ENCODE measurements around the gene ARHGAP12.

ARHGAP12 gene

GRCh38 chr10:31765541-31765940, 163.1 kb downstream of the ARHGAP12 start:
- no peak for TF ChIP-seq CTCF (conservative IDR thresholded peaks at IDR 0.05; ENCODE audit: control insufficient read depth, insufficient read depth, low read depth, low read length)
- no peak for DNase-seq (ENCODE audit: low read depth)
- no peak overlapping the region for H3K4me3 ChIP-seq (ENCODE audit: control insufficient read depth, low read depth, low read length)

GRCh38 chr10:31762316-31762715, 166.3 kb downstream of the ARHGAP12 start:
- TF ChIP-seq CTCF (conservative IDR thresholded peaks at IDR 0.05; ENCODE audit: control insufficient read depth, insufficient read depth, low read depth, low read length), result no peak
- no peak overlapping the region for H3K4me3 ChIP-seq (ENCODE audit: control insufficient read depth, low read depth, low read length)
- DNase-seq (ENCODE audit: low read depth), result no peak

DNA sequence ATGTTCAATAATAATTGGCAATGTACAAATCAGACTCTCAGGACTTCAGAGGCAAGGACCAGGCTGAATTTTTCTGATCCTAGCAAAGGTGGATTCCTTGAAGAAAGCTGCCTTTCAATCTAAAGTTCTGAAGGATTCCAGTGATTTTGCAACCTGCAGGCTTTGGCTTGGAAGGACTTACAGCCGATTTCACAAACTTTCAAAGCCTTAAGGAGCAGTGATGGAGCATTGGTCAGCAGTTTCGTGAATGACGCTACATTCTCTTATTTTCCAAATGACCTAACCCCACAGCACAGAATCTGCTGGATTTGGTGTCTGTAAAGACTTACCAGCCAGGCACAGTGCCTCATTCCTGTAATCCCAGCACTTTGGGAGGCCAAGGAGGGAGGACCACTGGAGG, 167.5 kb downstream of the ARHGAP12 start:
- TF ChIP-seq CTCF (conservative IDR thresholded peaks at IDR 0.05; ENCODE audit: control insufficient read depth, insufficient read depth, low read depth, low read length), result no peak
- DNase-seq (ENCODE audit: low read depth), result peak; percentile 77
- H3K4me3 ChIP-seq (ENCODE audit: control insufficient read depth, low read depth, low read length), result no peak overlapping the region

DNA sequence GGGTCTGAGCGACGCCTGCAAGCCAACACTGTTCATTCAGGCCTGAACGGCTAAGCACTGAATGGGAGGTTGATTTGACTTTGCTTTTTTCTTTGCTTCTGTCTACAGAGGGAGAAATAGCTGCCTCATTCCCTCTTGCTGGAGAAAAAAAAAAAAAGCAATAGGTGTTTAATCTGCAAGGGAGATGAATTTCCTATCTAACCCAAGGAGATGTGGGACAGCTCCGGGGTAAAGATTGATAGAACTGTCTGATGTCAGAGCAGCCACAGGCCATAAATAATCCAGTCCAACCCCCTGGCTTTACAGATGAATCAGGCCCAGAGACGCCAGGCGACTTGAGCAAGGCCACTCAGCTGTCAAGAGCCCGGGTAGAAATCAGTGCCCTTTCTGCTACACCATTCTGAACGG, 168.0 kb downstream of the ARHGAP12 start:
- no peak overlapping the region for H3K4me3 ChIP-seq (ENCODE audit: control insufficient read depth, low read depth, low read length)
- no peak for DNase-seq (ENCODE audit: low read depth)
- TF ChIP-seq CTCF (conservative IDR thresholded peaks at IDR 0.05; ENCODE audit: control insufficient read depth, insufficient read depth, low read depth, low read length), result no peak

DNA sequence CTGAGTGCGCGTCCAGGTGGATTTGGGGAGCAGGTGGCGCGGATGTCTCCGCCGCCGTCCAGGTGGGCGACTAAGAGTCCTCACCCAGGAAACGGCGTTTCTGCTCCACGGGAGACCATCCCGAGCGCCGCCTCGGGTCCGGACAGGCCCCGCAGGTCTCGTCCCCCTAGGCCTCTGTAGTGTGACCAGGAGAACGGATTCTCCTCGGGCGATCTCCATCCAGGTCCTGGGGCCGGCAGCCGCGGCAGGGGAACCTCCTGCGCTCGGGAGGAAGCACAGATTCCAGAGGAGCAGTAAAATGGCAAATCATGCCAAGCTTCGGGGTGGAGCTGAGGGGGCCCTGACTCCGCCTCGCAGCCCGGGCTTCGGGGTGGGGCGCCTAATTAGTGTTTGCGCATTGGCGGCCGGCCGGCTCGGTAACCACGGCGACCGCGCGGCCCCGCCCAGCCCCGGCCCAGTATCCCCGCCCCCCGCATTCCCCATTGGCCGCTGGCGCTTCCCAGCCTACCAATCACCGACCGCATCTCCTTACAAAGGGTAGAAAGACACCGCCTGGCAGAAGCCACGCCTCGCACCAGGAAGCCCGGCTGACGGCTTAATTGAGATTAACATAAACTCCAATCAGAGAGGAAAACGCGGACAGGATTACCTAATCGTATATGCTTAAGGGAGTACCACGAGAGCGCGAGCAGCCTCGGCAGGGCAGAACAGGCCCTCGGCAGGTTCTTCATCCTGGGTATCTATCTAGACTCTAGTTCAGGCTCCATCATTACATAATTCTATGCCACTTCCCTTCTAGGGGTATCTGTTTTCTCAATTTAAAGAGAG, 168.6 kb downstream of the ARHGAP12 start:
- no peak for TF ChIP-seq CTCF (conservative IDR thresholded peaks at IDR 0.05; ENCODE audit: control insufficient read depth, insufficient read depth, low read depth, low read length)
- H3K4me3 ChIP-seq (ENCODE audit: control insufficient read depth, low read depth, low read length), result peak overlapping the region; percentile 83
- DNase-seq (ENCODE audit: low read depth), result peak; percentile 97

DNA sequence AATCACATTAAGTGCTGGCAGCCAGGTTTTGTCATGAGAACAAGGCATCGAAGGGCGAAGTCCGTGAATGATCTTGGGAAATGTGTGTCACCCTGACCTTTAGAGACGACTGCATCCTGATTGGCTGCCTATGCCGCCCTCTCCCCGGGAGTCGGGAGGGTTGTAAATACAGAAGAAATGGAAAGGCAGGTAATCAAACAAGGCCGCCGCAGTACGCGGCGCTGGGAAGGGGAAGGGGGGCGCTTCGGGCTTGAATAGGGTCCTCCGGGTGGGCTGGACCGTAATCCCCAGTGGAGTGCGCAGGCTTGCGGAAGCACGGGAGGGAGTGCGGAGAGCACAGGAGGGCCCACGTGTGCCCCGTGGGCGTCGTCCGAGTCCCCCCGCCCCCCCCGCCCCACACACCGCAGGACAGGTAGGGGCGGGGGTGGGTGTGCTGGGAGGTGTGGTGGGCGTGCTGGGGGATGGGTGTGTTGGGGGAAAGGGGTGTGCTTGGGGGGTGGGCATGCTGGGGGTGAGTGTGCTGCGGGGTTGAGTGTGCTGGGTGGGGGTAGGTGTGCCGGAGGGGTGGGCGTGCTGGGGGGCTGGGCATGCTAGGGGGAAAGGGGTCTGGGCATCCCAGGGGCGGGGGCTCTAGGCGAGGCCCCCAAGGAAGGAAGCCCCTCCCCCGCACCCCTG, 169.4 kb downstream of the ARHGAP12 start:
- peak; percentile 69 for DNase-seq (ENCODE audit: low read depth)
- TF ChIP-seq CTCF (conservative IDR thresholded peaks at IDR 0.05; ENCODE audit: control insufficient read depth, insufficient read depth, low read depth, low read length), result no peak
- peak overlapping the region; percentile 83 for H3K4me3 ChIP-seq (ENCODE audit: control insufficient read depth, low read depth, low read length)

Measured in fibroblast of mammary gland (primary cell).